NB4 (cell line): ENCODE results near the gene PALM.

Experiments used
- CTCF ChIP-seq: IDR thresholded peaks from one replicate; pipeline ENCODE4 v1.5.1; 2012; ENCODE audit warnings: low read depth, low read length
- MYC ChIP-seq: IDR thresholded peaks from 2 replicates; pipeline ENCODE4 v1.6.1; 2011; ENCODE audit warnings: low read depth, low read length

GRCh38 chr19:795691-796581 is 87.2 kb downstream of the PALM start:
- TF ChIP-seq CTCF (no peak), MYC (no peak)
